SK-N-SH treated with all-trans-retinoic acid at 6 μM for 48 hours (cell line): Measurements from ENCODE around the gene QRICH2.

Source experiments
- TF ChIP-seq, protein P1 (sequence below): fragments of 250-450 bp; sonication (Bioruptor Pico); IDR thresholded peaks from 2 replicates; pipeline ENCODE4 v1.8.0; 2020; ENCODE audit warnings: mild to moderate bottlenecking, moderate library complexity, borderline replicate concordance
- TF ChIP-seq, protein P2 (sequence below): fragments of 250-450 bp; sonication (Bioruptor Pico); IDR thresholded peaks from 2 replicates; pipeline ENCODE4 v1.5.0; 2020; ENCODE audit warnings: mild to moderate bottlenecking, moderate library complexity

DNA sequence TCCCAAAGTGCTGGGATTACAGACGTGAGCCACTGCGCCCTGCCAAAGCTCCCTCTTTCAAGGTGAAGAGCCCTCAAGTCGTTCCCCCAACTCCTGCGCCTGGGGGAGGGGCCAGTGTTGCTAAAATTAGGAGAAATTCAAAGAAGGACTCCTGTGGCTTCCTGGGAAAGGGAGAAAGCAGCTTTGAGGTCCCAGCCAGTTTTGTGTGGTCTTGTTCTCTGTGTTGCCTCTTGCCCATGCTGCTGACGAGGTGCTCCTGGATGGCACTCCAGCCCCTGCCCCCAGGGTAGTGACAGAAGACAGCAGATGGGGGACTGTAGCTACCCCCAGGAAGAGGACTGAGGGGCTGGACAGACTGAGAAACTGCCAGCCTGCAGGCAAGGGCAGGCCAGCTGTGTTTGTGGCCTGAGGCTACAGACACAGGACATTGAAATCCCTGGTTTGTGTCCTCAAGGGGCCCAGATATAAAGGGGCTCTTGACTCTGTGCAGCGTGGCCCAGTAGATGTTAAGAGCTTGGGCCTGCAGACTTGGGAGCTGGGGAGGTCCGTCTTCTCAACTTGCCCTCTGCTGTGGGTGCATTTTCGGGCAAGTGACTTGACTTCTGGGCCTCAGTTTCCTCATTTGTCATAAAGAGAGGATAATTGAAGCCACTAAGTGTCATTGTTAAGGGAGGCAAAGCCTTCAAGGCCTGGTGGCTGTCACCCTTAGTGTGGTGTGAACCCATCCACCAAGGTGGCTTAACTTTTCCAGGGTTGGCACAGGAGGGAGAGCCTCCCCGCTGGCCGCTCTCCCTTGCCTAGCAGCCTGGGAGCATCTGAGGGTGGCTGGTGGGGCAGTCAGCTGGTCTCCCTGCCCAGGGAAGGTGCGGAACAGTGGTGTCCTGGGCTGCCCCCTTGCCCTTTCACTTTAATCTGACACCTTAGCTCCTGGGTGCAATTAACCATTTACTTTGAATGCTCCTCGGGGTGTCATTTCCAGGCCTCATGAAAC is 38.8 kb downstream of the QRICH2 start:
- TF ChIP-seq, protein P1, sequence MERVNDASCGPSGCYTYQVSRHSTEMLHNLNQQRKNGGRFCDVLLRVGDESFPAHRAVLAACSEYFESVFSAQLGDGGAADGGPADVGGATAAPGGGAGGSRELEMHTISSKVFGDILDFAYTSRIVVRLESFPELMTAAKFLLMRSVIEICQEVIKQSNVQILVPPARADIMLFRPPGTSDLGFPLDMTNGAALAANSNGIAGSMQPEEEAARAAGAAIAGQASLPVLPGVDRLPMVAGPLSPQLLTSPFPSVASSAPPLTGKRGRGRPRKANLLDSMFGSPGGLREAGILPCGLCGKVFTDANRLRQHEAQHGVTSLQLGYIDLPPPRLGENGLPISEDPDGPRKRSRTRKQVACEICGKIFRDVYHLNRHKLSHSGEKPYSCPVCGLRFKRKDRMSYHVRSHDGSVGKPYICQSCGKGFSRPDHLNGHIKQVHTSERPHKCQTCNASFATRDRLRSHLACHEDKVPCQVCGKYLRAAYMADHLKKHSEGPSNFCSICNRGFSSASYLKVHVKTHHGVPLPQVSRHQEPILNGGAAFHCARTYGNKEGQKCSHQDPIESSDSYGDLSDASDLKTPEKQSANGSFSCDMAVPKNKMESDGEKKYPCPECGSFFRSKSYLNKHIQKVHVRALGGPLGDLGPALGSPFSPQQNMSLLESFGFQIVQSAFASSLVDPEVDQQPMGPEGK (CRISPR knock-in tag), result no peak
- TF ChIP-seq, protein P2, sequence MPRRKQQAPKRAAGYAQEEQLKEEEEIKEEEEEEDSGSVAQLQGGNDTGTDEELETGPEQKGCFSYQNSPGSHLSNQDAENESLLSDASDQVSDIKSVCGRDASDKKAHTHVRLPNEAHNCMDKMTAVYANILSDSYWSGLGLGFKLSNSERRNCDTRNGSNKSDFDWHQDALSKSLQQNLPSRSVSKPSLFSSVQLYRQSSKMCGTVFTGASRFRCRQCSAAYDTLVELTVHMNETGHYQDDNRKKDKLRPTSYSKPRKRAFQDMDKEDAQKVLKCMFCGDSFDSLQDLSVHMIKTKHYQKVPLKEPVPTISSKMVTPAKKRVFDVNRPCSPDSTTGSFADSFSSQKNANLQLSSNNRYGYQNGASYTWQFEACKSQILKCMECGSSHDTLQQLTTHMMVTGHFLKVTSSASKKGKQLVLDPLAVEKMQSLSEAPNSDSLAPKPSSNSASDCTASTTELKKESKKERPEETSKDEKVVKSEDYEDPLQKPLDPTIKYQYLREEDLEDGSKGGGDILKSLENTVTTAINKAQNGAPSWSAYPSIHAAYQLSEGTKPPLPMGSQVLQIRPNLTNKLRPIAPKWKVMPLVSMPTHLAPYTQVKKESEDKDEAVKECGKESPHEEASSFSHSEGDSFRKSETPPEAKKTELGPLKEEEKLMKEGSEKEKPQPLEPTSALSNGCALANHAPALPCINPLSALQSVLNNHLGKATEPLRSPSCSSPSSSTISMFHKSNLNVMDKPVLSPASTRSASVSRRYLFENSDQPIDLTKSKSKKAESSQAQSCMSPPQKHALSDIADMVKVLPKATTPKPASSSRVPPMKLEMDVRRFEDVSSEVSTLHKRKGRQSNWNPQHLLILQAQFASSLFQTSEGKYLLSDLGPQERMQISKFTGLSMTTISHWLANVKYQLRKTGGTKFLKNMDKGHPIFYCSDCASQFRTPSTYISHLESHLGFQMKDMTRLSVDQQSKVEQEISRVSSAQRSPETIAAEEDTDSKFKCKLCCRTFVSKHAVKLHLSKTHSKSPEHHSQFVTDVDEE (CRISPR knock-in tag), result no peak
